ENCODE data around the gene PARVG. TPM values are rescaled to one million over a fixed set of nuclear protein-coding genes. Genes with fewer than 3 reads are reported as not detected.
A peak's percentile ranks its signal among the peaks of the same experiment; 100 is the strongest.

PARVG gene
- total and polyA plus RNA-seq, 12 donors: 0.90 to 16.2 (median 2.1) TPM

DNA sequence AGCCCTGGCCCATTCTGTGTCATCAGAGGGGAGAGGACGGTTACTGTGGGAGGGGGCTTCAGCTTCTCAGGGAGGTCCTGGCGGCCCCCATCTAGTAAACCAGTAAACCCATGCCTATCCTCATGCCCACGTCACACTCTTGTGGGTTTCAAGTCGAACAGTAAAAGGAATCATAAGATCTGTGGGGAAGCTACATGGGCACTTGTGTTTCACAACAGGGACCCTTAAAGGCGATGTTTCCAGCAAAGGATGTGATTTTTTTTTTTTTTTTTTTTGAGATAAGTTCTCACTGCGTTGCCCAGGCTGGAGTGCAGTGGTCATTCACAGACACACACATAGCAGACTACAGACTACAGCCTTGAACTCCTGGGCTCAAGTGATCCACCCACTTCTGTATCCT is 9.2 kb upstream of the PARVG start:
- H3K4me3 ChIP-seq: no peak overlapping the region
- TF ChIP-seq CTCF (IDR thresholded peaks at IDR 0.05): no peak
- peaks cover 0 to 33% (median 0%) of the 10 kb centered on the region in 9 donors for H3K4me1 ChIP-seq
- peak in 1 of 8 donors; percentile 33 for ATAC-seq
- intact Hi-C loops (cut with DNase I): loop anchor here in 1 of 10 donors (1.0 kb wide), 1 partner anchor 96 kb away; no protein-coding TSS in a partner anchor
- DNase-seq: no peak
- WGBS, 2 donors: 86 to 87% methylated on average over 6 of the region's 6 CpGs
- H3K9me3 ChIP-seq: no peaks in the 10 kb centered on the region
- H3K36me3 ChIP-seq: peaks cover 0 to 35% (median 0%) of the 10 kb centered on the region in 9 donors
- H3K27me3 ChIP-seq: no peaks in the 10 kb centered on the region
- peak overlapping the region in 1 of 10 donors; percentile 79 for H3K27ac ChIP-seq

- peaks cover 0 to 32% (median 0%) of the 10 kb centered on the region in 9 donors for H3K36me3 ChIP-seq
- H3K27ac ChIP-seq: peak overlapping the region in 2 of 10 donors; percentile 6 to 79
- DNase-seq: peak; percentile 32 to 42
- intact Hi-C loops (cut with DNase I): no loop called here
- peaks cover 0 to 33% (median 0%) of the 10 kb centered on the region in 9 donors for H3K4me1 ChIP-seq
- peak in 6 of 8 donors; percentile 66 to 86 (median 76) for ATAC-seq
- H3K27me3 ChIP-seq: no peaks in the 10 kb centered on the region
- H3K9me3 ChIP-seq: no peaks in the 10 kb centered on the region
- 84 to 88% methylated on average over 22 of the region's 22 CpGs for WGBS, 2 donors
- H3K4me3 ChIP-seq: no peak overlapping the region
- no peak for TF ChIP-seq CTCF (IDR thresholded peaks at IDR 0.05)
These were observed 8.2 kb upstream of the PARVG start for GRCh38 chr22:44172370-44173108.

GRCh38 chr22:44173154-44173553 is 7.6 kb upstream of the PARVG start:
- no peak for TF ChIP-seq CTCF (IDR thresholded peaks at IDR 0.05)
- Histone ChIP-seq H3K4me1 (peaks cover 0 to 33% (median 0%) of the 10 kb centered on the region in 9 donors), H3K36me3 (peaks cover 0 to 26% (median 0%) of the 10 kb centered on the region in 9 donors), H3K27me3 (no peaks in the 10 kb centered on the region), H3K27ac (peak overlapping the region in 2 of 10 donors; percentile 6 to 79), H3K9me3 (no peaks in the 10 kb centered on the region), H3K4me3 (no peak overlapping the region)
- intact Hi-C loops (cut with DNase I): no loop called here
- ATAC-seq: no peak
- 86 to 91% methylated on average over 10 of the region's 10 CpGs for WGBS, 2 donors
- DNase-seq: no peak

GRCh38 chr22:44175676-44176075 is 5.0 kb upstream of the PARVG start:
- TF ChIP-seq CTCF (IDR thresholded peaks at IDR 0.05): no peak

More at GRCh38 chr22:44175676-44176075, 5.0 kb upstream of the PARVG start:
- Histone ChIP-seq H3K27me3 (peaks cover 0 to 12% (median 0%) of the 10 kb centered on the region in 7 donors), H3K4me3 (no peak overlapping the region), H3K4me1 (peaks cover 0 to 36% (median 0%) of the 10 kb centered on the region in 9 donors), H3K9me3 (no peaks in the 10 kb centered on the region), H3K27ac (no peak overlapping the region), H3K36me3 (peaks cover 0 to 5% (median 0%) of the 10 kb centered on the region in 9 donors)
- 79 to 91% methylated on average over 8 of the region's 8 CpGs for WGBS, 2 donors
- DNase-seq: no peak
- no peak for ATAC-seq
- intact Hi-C loops (cut with DNase I): no loop called here

Measured in heart right ventricle (tissue), 16 donors.